Measurements from ENCODE around the gene PISD. TPM values are rescaled to one million over a fixed set of nuclear protein-coding genes. Genes with fewer than 3 reads are reported as not detected.

Gene PISD
- total and polyA plus RNA-seq, 5 donors from 2014 or later: 12.7 to 41.5 (median 17.2) TPM

GRCh38 chr22:31607696-31608095, 54.3 kb downstream of the PISD start:
- H3K4me3 ChIP-seq (ENCODE audit: low read depth, low read length): no peak overlapping the region
- H3K27me3 ChIP-seq (ENCODE audit: control insufficient read depth, insufficient read depth, low read length): no peaks in the 10 kb centered on the region
- H3K27ac ChIP-seq (ENCODE audit: insufficient read depth, low read length, poor library complexity, severe bottlenecking): no peak overlapping the region
- DNase-seq: no peak
- Mint-ChIP-seq H3K4me3 (no peak overlapping the region), H3K4me1 (peaks cover 0 to 1% (median 0%) of the 10 kb centered on the region in 4 donors), H3K36me3 (peaks cover 23% of the 10 kb centered on the region), H3K9me3 (no peaks in the 10 kb centered on the region), H3K27ac (peak overlapping the region in 1 of 3 donors; percentile 48), H3K27me3 (no peaks in the 10 kb centered on the region)
- ATAC-seq (ENCODE audit: low read depth in 2 of 2): no peak
- H3K9me3 ChIP-seq (ENCODE audit: control insufficient read depth in 2 of 2, low read length in 2 of 2): no peaks in the 10 kb centered on the region
- no peaks in the 10 kb centered on the region for H3K4me1 ChIP-seq (ENCODE audit: control insufficient read depth, insufficient read depth, low read length, poor library complexity, severe bottlenecking)
- peaks cover 76% of the 10 kb centered on the region for H3K36me3 ChIP-seq (ENCODE audit: control insufficient read depth, insufficient read depth, low read length)

- H3K27me3 Mint-ChIP-seq: no peaks in the 10 kb centered on the region
- H3K9me3 Mint-ChIP-seq: no peaks in the 10 kb centered on the region
- Histone ChIP-seq H3K4me1 (ENCODE audit: control insufficient read depth, insufficient read depth, low read length, poor library complexity, severe bottlenecking) (no peaks in the 10 kb centered on the region), H3K27me3 (ENCODE audit: control insufficient read depth, insufficient read depth, low read length) (no peaks in the 10 kb centered on the region), H3K27ac (ENCODE audit: insufficient read depth, low read length, poor library complexity, severe bottlenecking) (no peak overlapping the region), H3K36me3 (ENCODE audit: control insufficient read depth, insufficient read depth, low read length) (peaks cover 81% of the 10 kb centered on the region), H3K4me3 (ENCODE audit: low read depth, low read length) (no peak overlapping the region), H3K9me3 (ENCODE audit: control insufficient read depth in 2 of 2, low read length in 2 of 2) (no peaks in the 10 kb centered on the region)
- H3K27ac Mint-ChIP-seq: peak overlapping the region in 2 of 3 donors; percentile 65 to 68
- H3K36me3 Mint-ChIP-seq: peaks cover 23% of the 10 kb centered on the region
- no peak for ATAC-seq (ENCODE audit: low read depth in 2 of 2)
- H3K4me1 Mint-ChIP-seq: peaks cover 0 to 5% (median under 1%) of the 10 kb centered on the region in 4 donors
- no peak for DNase-seq
- no peak overlapping the region for H3K4me3 Mint-ChIP-seq
Observed at GRCh38 chr22:31605851-31606585, 56.0 kb downstream of the PISD start.

DNA sequence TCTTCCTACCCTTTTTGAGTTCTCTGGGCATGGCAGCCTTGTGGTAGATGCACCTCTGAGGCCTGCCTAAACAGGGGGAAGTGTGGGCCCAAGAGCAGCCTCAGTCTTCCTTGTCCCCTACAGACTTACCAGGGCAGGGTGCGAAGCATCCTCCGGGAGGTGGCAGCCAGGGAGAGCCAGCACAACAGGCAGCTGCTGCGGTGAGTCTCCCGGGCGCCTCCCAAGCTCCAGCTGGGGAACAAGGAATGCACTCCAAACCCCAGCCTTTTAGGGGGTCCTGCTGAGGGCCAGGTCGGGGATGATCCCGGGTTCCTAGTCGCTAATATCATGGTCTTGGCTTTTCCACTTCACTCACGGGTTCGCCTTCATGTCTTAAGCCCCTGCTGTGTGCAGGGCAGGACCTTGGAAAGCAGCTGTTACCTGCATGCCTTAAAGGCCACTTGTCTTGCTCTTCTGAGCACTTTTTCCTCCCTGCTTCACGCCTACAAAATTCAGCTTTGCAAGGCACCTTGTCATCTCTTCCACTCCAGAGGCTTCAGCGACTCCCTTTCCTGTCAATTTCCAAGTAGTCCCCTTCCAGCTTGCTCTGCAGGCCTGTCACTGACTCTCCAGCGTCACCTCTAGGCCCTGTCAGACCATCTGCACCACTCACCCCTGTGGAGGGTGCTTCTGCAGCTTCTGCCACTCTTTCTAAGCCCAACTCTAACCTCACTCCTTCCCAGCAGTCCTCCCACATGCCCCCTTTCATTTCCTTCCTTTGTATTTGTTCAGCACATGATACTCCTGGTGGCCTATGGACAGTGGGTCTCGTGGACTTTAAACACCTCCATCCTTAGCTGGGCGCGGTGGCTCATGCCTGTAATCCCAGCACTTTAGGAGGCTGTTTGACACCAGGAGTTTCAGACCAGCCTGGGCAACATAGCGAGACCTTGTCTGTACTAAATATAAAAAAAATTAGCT, 57.0 kb downstream of the PISD start:
- Mint-ChIP-seq H3K27me3 (no peaks in the 10 kb centered on the region), H3K4me3 (no peak overlapping the region), H3K27ac (peak overlapping the region in 1 of 3 donors; percentile 59), H3K36me3 (peaks cover 31% of the 10 kb centered on the region), H3K9me3 (no peaks in the 10 kb centered on the region), H3K4me1 (peaks cover 0 to 9% (median under 1%) of the 10 kb centered on the region in 4 donors)
- Histone ChIP-seq H3K4me3 (ENCODE audit: low read depth, low read length) (no peak overlapping the region), H3K27me3 (ENCODE audit: control insufficient read depth, insufficient read depth, low read length) (no peaks in the 10 kb centered on the region), H3K4me1 (ENCODE audit: control insufficient read depth, insufficient read depth, low read length, poor library complexity, severe bottlenecking) (no peaks in the 10 kb centered on the region), H3K27ac (ENCODE audit: insufficient read depth, low read length, poor library complexity, severe bottlenecking) (no peak overlapping the region), H3K36me3 (ENCODE audit: control insufficient read depth, insufficient read depth, low read length) (peaks cover 71% of the 10 kb centered on the region), H3K9me3 (ENCODE audit: control insufficient read depth in 2 of 2, low read length in 2 of 2) (no peaks in the 10 kb centered on the region)
- ATAC-seq (ENCODE audit: low read depth in 2 of 2): no peak
- DNase-seq: no peak

- Histone ChIP-seq H3K27ac (ENCODE audit: insufficient read depth, low read length, poor library complexity, severe bottlenecking) (no peak overlapping the region), H3K27me3 (ENCODE audit: control insufficient read depth, insufficient read depth, low read length) (no peaks in the 10 kb centered on the region), H3K4me1 (ENCODE audit: control insufficient read depth, insufficient read depth, low read length, poor library complexity, severe bottlenecking) (no peaks in the 10 kb centered on the region), H3K9me3 (ENCODE audit: control insufficient read depth in 2 of 2, low read length in 2 of 2) (no peaks in the 10 kb centered on the region), H3K4me3 (ENCODE audit: low read depth, low read length) (no peak overlapping the region), H3K36me3 (ENCODE audit: control insufficient read depth, insufficient read depth, low read length) (peaks cover 63% of the 10 kb centered on the region)
- Mint-ChIP-seq H3K9me3 (no peaks in the 10 kb centered on the region), H3K4me1 (peaks cover 0 to 9% (median under 1%) of the 10 kb centered on the region in 4 donors), H3K36me3 (peaks cover 32% of the 10 kb centered on the region), H3K27me3 (no peaks in the 10 kb centered on the region), H3K27ac (peak overlapping the region in 1 of 3 donors; percentile 36), H3K4me3 (no peak overlapping the region)
- DNase-seq: no peak
- ATAC-seq (ENCODE audit: low read depth in 2 of 2): no peak
Observed at GRCh38 chr22:31604137-31604705, 57.8 kb downstream of the PISD start.

DNA sequence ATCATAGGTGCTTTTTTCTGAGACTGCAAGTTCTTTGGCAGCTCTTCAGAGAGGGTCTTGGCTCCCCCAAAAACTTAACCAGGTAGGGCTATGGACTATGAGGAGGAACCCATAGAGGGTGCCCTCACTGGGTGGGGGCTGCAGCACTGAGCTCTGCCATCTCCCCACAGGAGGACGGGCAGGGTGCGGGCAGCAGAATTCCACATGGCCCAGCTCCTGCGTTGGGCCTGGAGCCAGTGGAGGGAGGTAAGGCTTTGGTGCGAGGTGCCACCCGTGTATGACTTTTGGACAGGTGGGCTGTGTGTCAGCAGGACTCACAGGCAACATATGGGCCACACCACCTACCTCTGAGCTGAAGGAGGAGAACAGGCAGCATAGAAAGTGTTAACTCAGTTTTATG, 58.4 kb downstream of the PISD start:
- Histone ChIP-seq H3K4me3 (ENCODE audit: low read depth, low read length) (no peak overlapping the region), H3K4me1 (ENCODE audit: control insufficient read depth, insufficient read depth, low read length, poor library complexity, severe bottlenecking) (no peaks in the 10 kb centered on the region), H3K9me3 (ENCODE audit: control insufficient read depth in 2 of 2, low read length in 2 of 2) (no peaks in the 10 kb centered on the region), H3K27ac (ENCODE audit: insufficient read depth, low read length, poor library complexity, severe bottlenecking) (no peak overlapping the region), H3K27me3 (ENCODE audit: control insufficient read depth, insufficient read depth, low read length) (no peaks in the 10 kb centered on the region), H3K36me3 (ENCODE audit: control insufficient read depth, insufficient read depth, low read length) (peaks cover 60% of the 10 kb centered on the region)
- H3K27me3 Mint-ChIP-seq: no peaks in the 10 kb centered on the region
- no peak for ATAC-seq (ENCODE audit: low read depth in 2 of 2)
- no peak for DNase-seq
- peaks cover 0 to 9% (median under 1%) of the 10 kb centered on the region in 4 donors for H3K4me1 Mint-ChIP-seq
- H3K27ac Mint-ChIP-seq: no peak overlapping the region
- no peak overlapping the region for H3K4me3 Mint-ChIP-seq
- no peaks in the 10 kb centered on the region for H3K9me3 Mint-ChIP-seq
- peaks cover 32% of the 10 kb centered on the region for H3K36me3 Mint-ChIP-seq

DNA sequence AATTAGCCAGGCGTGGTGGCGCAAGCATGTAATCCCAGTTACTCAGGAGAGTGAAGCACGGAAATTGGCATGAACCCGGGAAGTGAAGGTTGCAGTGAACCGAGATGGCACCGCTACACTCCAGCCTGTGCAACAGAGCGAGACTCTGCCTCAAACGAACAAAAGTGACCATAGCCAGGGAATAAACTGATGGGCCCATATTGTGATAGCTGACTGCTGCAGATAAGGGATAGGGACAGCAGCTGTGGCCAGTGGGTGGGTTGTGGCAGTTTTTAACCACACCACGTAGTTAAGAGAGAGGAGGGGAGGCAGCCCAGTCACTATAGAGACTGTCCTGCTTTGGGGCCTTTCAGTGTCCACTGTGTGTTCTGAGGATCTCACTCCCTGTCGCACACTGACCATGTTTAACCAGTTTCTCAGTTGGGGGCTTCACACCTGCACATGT, 58.9 kb downstream of the PISD start:
- ATAC-seq (ENCODE audit: low read depth in 2 of 2) (no peak), DNase-seq (no peak)
- no peaks in the 10 kb centered on the region for H3K27me3 ChIP-seq (ENCODE audit: control insufficient read depth, insufficient read depth, low read length)
- no peak overlapping the region for H3K4me3 Mint-ChIP-seq
- H3K27ac ChIP-seq (ENCODE audit: insufficient read depth, low read length, poor library complexity, severe bottlenecking): no peak overlapping the region
- H3K27ac Mint-ChIP-seq: no peak overlapping the region
- H3K4me1 ChIP-seq (ENCODE audit: control insufficient read depth, insufficient read depth, low read length, poor library complexity, severe bottlenecking): no peaks in the 10 kb centered on the region
- no peaks in the 10 kb centered on the region for H3K27me3 Mint-ChIP-seq
- peaks cover 55% of the 10 kb centered on the region for H3K36me3 ChIP-seq (ENCODE audit: control insufficient read depth, insufficient read depth, low read length)
- H3K36me3 Mint-ChIP-seq: peaks cover 29% of the 10 kb centered on the region
- H3K9me3 Mint-ChIP-seq: no peaks in the 10 kb centered on the region
- H3K4me3 ChIP-seq (ENCODE audit: low read depth, low read length): no peak overlapping the region
- H3K9me3 ChIP-seq (ENCODE audit: control insufficient read depth in 2 of 2, low read length in 2 of 2): no peaks in the 10 kb centered on the region
- peaks cover 0 to 9% (median under 1%) of the 10 kb centered on the region in 4 donors for H3K4me1 Mint-ChIP-seq

DNA sequence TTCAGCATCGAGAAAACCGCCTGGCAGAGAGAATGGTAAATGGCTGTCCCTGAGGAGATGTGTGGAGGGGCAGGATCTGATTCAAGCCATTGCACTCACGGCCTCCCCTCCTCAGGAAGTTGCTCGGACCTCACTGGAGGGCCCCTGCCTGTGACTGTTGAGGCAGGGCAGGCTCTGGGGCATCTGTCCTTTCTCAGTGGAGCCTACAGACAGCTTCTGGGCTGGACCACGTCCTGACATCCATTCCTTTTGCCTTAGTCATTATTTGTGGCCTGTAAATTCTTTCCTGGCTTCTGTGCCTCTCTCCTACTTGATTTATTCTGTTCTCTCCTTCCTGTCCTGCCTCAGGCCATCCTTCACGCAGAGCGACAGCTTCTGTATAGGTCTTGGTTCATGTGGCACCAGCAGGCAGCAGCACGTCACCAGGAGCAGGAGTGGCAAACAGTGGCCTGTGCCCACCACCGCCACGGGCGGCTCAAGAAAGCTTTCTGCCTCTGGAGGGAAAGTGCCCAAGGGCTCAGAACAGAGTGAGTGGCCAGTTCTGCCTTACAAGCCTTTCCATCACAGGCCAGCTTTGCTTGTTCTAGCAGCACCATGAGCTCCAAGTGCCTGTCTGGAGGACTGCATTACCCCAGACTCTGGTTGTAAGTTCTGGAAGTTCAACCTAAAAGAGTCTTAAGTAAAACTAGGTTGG, 59.6 kb downstream of the PISD start:
- H3K4me1 ChIP-seq (ENCODE audit: control insufficient read depth, insufficient read depth, low read length, poor library complexity, severe bottlenecking): no peaks in the 10 kb centered on the region
- Mint-ChIP-seq H3K9me3 (no peaks in the 10 kb centered on the region), H3K36me3 (peaks cover 29% of the 10 kb centered on the region), H3K27ac (no peak overlapping the region), H3K4me3 (no peak overlapping the region), H3K4me1 (peaks cover 0 to 9% (median under 1%) of the 10 kb centered on the region in 4 donors), H3K27me3 (no peaks in the 10 kb centered on the region)
- H3K27me3 ChIP-seq (ENCODE audit: control insufficient read depth, insufficient read depth, low read length): no peaks in the 10 kb centered on the region
- no peak for ATAC-seq (ENCODE audit: low read depth in 2 of 2)
- no peak overlapping the region for H3K4me3 ChIP-seq (ENCODE audit: low read depth, low read length)
- H3K9me3 ChIP-seq (ENCODE audit: control insufficient read depth in 2 of 2, low read length in 2 of 2): no peaks in the 10 kb centered on the region
- H3K27ac ChIP-seq (ENCODE audit: insufficient read depth, low read length, poor library complexity, severe bottlenecking): no peak overlapping the region
- no peak for DNase-seq
- peaks cover 49% of the 10 kb centered on the region for H3K36me3 ChIP-seq (ENCODE audit: control insufficient read depth, insufficient read depth, low read length)

All from CD4-positive, CD25-positive, alpha-beta regulatory T cell (primary cell).